Measurements from ENCODE around the gene TNS1.
"Not testable (repeated sequence)": the region's sequence is repeated elsewhere in the genome, so short reads cannot be mapped to it uniquely, and the experiment has no call there.

The TNS1 gene

DNA sequence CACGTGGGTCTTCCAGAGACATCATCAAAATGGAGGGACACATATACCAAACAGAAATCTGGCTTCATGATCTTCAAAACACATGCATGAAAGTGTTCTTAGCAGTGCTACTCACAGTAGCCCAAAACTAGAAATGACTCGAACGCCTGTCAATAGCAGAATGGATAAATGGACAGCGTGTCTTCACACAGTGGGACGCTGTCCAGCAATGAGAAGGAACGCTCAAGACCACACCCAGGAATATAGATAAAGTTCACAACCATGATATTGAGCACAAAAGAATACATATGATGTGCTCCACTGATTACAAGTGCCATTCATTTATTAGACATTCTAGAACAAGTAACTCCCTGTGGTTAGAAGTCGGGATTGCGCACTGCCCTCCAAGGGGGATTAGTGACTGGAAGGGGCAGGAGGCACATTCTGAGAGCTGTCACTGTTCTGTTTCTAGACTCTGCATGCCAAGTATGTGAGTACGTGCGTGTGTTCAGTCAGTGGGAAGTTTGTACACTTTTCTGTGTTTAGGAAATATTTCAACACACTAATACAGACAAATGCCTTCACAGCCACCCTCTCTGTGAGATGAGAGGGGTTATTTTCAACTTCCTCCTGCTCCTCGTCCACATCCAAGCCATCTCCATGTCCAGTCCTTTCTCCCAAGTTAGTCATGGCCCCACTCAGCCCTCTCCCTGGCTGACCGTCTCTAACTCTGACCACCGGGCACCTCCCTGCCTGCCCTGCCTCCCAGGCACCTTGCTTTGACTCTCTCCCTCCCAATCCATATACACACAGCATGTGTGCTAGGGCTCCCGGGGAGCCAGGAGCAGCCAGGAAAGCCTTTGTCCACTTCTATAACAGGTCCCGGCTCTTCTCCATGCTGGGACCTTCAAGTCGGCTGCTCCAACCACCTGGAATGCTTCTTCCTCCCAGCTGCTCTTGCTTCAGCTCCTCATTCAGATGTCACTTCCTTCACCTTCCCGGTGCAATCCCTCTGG is 26.9 kb upstream of the TNS1 start:
- DNase-seq, result no peak

DNA sequence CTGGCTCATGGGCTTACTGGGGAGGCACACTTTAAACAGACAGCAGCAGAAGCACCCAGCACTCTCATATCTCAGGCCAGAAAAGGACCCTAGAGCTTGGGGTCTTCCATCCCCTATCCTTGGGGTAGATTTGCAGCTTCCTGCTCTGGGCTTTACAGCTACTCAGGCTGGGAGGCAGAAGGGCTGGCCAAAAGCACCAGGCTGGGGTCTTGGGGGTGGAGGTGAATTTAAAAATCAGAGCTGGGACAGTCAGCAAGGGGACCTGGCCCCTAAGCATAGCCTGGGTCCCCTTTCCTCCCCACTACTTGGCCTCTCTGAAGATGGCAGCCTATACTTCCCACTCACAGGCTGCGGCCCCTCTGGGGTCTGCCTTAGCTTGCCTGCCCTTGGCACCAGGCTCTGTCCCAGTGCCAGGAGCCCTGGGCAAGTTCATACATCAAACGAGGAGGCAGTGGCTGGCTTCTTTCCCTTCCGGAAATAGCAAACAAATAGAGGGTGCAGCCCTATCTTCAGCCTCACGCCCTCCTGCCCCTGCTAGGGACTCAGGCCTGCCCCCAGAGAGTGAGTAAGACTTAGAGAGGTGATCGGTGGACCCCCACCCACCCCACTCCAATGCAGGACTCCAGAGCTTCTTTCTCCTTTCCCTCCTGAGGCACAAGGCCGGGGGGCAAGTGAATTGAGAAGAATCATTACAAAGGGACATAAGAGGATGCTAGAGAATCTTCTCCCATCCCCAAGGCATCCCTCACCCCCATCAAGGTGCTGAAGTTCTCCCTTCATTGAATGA is 26.0 kb upstream of the TNS1 start:
- DNase-seq, result no peak

DNA sequence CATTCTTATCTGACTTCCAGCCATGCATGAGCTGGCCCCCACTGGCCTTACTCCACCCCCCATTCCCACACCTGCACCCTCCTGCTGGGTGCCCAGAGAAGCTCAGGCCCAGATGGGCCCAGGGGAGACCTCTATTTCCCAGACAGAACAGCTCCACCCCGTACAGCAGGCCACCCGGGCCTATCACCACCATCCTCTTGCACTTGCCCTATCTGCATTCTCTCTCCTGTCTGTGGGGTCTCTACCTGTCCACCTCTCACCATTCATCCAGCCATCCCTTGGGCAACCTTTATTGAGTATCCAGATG is 25.3 kb upstream of the TNS1 start:
- no peak for DNase-seq

DNA sequence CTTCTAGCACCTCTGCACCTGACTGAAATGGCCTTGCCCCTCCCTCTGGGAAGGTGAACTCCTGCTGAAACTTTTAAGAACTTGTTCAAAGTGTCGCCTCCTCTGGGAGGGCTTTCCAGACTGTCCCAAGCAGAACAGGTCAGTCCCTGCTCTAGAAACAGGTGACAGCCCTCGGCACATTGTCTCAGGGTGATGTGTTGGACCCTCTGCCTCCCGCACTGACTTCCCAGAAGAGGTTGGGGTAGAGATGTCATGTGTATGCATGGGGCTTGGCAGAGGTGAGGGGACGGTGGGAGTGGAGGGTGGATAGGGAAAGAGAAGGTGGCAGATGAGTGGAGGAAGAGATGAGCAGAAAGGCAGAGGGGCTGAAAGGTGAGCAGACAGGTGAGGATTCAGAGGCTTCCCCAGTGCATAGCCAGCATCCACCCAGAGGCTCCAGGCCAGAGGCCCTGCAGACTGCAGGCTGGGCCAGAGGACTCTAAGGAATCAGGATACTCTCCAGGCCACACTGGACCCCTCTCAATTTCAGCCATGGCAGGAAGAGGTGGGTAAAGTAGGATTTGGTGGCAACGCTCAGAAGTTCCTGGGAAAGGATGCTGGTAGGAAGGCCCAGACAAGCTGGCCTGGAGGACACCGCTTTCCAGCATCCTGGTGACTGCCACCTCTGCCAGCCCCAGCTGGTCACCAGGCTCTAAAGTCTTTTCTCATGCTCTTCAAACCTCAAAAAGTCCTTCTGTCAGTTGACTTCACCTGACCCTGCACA is 24.8 kb upstream of the TNS1 start:
- no peak for DNase-seq

DNA sequence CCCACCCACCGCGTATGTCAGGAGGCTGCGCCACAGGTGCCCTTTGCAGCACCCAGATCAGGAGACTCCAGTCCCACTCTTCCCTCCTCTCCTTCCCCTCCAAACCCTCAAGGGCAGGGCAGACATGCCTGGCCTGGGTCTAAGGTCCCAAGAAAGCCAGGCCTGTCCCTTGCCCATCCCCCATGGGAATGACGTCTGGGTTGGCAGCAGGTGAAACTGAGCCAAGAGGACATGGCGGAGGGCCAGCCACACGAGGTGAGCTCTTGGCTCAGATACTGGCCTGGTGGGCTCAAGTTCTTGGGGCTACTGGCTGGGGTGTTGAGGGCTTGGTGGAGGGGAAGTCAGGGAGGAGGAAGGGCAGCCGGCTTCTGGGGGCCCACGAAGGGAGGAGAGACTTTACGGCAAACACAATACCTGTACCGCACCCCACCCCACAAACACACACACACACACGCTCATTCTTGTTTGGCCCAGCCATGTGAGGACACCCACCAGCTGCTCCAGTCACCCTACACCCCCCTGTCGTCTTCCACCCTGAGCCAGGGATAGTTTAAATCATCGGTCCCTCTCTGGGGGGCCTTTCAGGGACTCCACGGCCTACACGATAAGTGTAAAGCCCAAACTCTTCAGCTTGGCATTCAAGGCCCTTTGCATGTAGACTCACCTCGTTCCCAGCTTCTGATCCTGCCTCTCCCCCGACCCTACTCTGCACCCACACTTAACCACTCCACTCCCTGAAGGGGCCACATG is 24.1 kb upstream of the TNS1 start:
- DNase-seq, result no peak

- no peak for DNase-seq
Observed at GRCh38 chr2:218026244-218026643, 23.4 kb upstream of the TNS1 start.

DNA sequence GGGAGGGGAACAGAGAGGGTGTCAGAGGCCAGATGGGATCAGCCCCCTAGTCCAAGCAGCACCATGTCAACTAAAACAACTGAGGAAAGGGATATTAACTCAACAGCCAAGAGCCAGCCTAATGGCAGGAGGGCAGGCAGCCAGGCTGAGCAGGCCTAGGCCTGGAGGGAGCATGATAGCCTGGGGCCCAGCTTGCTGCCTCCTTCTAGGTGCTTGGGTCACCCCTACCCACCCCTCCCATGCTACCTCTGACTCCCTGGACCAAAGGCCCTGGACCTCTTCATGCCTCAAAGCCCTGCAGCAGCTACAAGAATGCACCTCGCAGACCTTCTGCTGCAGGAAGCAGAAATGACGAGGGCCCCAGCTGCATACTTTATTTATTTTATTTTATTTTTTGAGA is 22.1 kb upstream of the TNS1 start:
- no peak for DNase-seq

- no peak for DNase-seq
Observed at GRCh38 chr2:218024336-218024735, 21.5 kb upstream of the TNS1 start.

- DNase-seq, result no peak
Observed at GRCh38 chr2:218023636-218024035, 20.8 kb upstream of the TNS1 start.

DNA sequence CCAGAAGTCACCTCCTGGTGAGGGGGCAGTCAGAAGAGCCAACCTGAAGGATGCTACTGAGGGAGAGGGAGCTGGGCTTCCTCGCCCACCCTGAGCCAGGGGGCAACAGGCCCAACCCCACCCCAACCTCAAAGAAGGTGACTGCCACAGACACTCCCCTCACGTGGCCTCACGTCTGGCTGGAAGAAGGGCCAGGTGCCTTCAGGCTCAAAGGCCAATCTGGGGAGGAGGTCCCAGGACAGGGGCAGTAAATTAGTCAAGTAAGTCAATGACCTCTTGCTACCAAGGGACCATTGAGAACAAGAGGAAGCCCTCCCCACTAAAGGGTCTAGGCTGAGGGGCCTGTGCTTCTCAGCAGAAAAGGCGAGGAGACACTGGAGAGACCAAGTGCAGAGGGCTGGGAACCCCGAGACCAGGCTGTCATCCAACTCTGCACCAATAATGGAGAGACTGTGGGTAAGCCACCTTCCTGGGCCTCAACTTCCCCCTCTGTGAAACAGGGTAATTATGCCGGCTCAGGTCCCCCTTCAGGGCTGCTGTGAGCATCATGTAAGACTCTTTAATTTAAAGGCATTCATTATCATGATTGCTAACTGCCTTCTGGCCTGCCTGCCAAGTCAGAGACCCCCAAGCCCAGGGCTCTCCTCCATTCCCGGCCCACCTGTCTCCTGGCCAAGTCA is 20.2 kb upstream of the TNS1 start:
- no peak for DNase-seq

GRCh38 chr2:218022131-218022850 is 19.5 kb upstream of the TNS1 start:
- DNase-seq, result no peak

DNA sequence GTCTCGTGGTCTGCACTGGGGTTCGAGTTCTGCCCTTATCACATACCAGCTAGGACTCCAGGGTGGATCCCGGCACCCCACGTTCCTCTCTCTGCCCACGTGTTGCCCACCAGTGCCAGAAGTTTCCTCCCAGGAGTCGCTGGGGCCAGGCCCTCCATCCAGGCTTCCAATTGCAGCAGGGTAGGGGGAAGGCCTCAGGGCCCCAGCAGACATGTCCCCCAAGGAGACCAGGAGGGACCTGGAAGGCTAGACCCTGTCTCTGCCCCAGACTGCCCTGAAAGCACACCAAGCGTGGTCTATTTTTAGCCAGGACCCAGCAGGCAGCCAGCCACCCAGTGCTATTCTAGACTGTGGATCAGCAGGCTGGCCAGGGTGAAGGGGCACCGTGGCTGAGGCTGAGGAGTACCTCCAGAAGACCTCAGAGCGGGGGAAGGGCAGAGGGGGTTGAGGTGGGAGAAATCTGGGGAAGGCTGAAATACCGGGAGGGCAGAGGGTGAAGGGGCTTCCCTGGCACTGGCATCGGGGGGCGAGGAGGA is 18.8 kb upstream of the TNS1 start:
- DNase-seq, result no peak

DNA sequence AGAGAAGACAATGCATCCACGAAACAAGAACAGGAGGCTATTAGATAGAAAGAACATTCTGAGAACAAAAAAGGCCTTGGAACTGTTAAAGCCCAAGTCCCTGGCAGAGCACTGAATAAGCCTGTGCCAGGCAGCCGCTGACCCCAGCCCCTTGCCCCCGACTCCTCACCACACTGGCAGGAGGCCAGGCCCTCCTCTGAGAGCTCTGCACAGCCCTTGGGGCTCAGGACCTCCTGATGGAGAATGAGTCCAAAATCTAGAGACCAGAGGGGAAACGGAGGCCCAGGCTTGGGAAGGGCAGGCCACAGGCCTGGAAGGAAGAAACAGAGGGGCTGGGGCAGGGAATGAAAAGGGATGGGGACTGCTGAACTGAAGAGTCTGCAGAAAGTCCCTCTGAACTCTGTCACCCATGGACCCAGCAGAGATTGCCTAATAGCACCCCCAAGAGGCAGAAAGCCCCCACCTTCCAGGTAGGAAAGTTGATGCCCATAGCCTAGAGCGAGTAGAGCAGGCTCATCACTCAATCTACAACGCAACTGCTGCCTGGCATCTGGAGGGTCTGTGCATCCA is 18.3 kb upstream of the TNS1 start:
- DNase-seq, result no peak

DNA sequence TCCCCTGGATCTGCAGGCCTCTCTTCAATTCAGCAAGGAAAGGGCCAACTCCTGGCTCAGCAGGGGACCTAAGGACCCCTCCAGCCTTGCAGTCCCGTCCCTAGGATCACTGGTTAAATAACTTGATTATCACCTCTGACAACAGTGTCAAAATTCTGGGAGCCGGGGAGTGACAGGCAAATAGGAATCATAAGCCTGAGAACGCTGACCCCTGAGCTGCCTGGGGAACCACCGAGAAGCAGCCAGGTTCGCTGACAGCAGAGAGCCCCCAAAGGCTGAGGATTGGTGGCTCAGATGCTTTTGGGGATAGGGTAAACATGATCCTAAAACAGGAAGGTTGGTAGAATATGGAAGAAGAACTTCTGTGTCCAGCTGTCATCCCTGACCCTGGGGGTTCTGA is 17.5 kb upstream of the TNS1 start:
- DNase-seq, result no peak

GRCh38 chr2:218019411-218020060 is 16.7 kb upstream of the TNS1 start:
- no peak for DNase-seq

- not testable (repeated sequence) for DNase-seq
Observed at GRCh38 chr2:218018842-218019125, 16.0 kb upstream of the TNS1 start.

DNA sequence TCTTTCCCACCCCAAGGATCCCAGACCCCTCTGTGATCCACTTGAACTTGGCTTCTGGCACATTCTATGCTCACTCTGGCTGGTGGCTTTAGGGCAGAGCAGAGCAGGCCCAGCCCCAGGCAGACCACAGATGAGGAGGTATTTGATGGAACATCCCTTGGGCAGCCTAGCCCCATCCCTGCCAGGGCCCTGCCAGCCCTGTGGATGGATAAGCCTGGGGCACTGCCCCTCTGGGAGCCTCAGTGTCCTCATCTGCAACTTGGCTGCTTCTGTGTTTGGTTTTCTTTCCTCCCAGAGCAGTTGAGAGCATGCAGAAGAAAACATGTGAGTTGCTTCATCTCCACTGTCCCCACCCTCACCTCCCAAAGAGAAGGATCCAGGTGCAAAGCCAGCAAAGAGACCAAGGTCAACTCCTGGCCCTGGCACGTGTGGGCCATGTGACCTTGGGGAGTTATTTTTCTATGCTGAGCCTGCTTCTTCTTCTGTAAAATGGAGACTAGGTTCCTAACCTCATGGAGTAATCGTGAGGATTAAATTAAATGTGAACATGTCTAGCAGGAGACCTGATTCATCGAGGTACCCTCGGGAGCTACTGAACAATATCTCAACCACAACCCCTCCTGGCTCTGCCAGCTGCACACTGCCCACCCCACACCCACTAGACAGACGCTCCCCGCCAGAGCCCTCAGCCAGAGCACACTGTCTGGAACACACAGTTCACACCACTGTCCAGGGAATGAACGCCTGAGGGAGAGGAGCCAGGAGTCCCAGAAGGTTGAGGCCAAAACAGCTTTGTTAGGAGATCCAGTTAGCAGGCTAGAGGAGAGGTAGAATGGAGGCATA is 14.6 kb upstream of the TNS1 start:
- no peak for DNase-seq

GRCh38 chr2:218016810-218017209 is 14.0 kb upstream of the TNS1 start:
- DNase-seq, result no peak
